ENCODE data around the gene CYP19A1. TPM values are rescaled to one million over a fixed set of nuclear protein-coding genes. Genes with fewer than 3 reads are reported as not detected.

CYP19A1 gene
- total and polyA plus RNA-seq, 10 of the 15 experiments (the other 5 are each of a cell fraction or from before 2014, with no cell fraction given), result 0.08 to 1.8 (median 0.70) TPM

DNA sequence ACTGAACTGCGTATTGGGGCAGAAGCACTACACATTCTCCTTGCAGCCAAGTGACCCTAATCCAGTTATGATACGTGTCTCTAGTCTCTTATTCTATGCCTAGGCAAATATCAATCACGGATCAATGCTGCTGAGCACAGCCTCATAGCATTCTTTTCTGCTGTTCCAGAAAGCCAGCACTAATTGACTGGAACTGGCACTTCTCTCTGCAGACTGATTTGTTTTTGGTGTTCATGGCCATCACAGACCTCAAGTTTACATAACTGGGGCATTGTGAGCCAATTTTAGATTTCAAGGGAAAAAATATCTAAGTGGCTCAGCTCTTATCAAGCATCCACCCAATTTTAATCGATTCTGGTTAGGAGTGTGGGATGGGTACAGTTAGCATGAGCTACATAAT is 41.0 kb upstream of the CYP19A1 start:
- Histone ChIP-seq H3K9ac (ENCODE audit: control insufficient read depth, insufficient read depth, low read length) (no peak overlapping the region), H2AFZ (ENCODE audit: control insufficient read depth, low read depth, low read length) (no peak overlapping the region), H3K4me1 (ENCODE audit: control insufficient read depth, insufficient read depth, low read length) (no peaks in the 10 kb centered on the region), H3K27ac (ENCODE audit: control insufficient read depth, insufficient read depth) (no peak overlapping the region), H3K27me3 (replicated peaks in 1 of 2; ENCODE audit: control insufficient read depth in 2 of 2, insufficient read depth in 2 of 2, low read length in 1 of 2) (peaks cover 0 to 5% of the 10 kb centered on the region in 2 experiments; a peak in 3 of 4 replicates), H3K79me2 (ENCODE audit: control insufficient read depth, insufficient read depth, low read length) (no peaks in the 10 kb centered on the region), H4K20me1 (ENCODE audit: control insufficient read depth, insufficient read depth) (no peaks in the 10 kb centered on the region), H3K4me3 (no peak overlapping the region), H3K36me3 (ENCODE audit: control insufficient read depth in 2 of 2, insufficient read depth in 2 of 2, low read length in 1 of 2) (no peaks in the 10 kb centered on the region), H3K4me2 (ENCODE audit: control insufficient read depth, insufficient read depth) (no peak overlapping the region), H3K9me3 (replicated peaks; ENCODE audit: control insufficient read depth, insufficient read depth, low read length) (no peaks in the 10 kb centered on the region)
- TF ChIP-seq KDM1A (IDR thresholded peaks at IDR 0.05; ENCODE audit: borderline replicate concordance), result no peak
- TF ChIP-seq, protein P1, sequence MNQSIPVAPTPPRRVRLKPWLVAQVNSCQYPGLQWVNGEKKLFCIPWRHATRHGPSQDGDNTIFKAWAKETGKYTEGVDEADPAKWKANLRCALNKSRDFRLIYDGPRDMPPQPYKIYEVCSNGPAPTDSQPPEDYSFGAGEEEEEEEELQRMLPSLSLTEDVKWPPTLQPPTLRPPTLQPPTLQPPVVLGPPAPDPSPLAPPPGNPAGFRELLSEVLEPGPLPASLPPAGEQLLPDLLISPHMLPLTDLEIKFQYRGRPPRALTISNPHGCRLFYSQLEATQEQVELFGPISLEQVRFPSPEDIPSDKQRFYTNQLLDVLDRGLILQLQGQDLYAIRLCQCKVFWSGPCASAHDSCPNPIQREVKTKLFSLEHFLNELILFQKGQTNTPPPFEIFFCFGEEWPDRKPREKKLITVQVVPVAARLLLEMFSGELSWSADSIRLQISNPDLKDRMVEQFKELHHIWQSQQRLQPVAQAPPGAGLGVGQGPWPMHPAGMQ (IDR thresholded peaks at IDR 0.05; ENCODE audit: borderline replicate concordance), result no peak
- TF ChIP-seq FOS (IDR thresholded peaks at IDR 0.05; ENCODE audit: borderline replicate concordance, extremely low read depth, insufficient read length), result no peak
- TF ChIP-seq, protein P2, sequence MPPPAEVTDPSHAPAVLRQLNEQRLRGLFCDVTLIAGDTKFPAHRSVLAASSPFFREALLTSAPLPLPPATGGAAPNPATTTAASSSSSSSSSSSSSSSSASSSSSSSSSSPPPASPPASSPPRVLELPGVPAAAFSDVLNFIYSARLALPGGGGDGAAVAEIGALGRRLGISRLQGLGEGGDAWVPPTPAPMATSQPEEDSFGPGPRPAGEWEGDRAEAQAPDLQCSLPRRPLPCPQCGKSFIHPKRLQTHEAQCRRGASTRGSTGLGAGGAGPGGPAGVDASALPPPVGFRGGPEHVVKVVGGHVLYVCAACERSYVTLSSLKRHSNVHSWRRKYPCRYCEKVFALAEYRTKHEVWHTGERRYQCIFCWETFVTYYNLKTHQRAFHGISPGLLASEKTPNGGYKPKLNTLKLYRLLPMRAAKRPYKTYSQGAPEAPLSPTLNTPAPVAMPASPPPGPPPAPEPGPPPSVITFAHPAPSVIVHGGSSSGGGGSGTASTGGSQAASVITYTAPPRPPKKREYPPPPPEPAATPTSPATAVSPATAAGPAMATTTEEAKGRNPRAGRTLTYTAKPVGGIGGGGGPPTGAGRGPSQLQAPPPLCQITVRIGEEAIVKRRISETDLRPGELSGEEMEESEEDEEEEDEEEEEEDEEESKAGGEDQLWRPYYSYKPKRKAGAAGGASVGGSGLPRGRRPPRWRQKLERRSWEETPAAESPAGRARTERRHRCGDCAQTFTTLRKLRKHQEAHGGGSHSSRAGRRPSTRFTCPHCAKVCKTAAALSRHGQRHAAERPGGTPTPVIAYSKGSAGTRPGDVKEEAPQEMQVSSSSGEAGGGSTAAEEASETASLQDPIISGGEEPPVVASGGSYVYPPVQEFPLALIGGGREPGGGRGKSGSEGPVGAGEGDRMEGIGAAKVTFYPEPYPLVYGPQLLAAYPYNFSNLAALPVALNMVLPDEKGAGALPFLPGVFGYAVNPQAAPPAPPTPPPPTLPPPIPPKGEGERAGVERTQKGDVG (CRISPR knock-in tag; IDR thresholded peaks at IDR 0.05), result no peak
- FAIRE-seq (no peak), DNase-seq (ENCODE audit: low read depth, low spot score) (no peak), ATAC-seq (no peak)
- in situ Hi-C loops (cut with MboI), result no loop called here
- intact Hi-C loops (cut with micrococcal nuclease; ENCODE audit: unreplicated experiment), result no loop called here
- ChIA-PET POLR2A (no interaction called here), CTCF (interaction anchor here (0.8 to 9.7 kb wide), 8 partner anchors 8 to 218 kb away, joined by 3 to 111 read pairs (median 14); no protein-coding TSS in a partner anchor), SMC1A (ENCODE audit: uncharacterized antibody, unreplicated experiment) (interaction anchor here (1.2 to 5.6 kb wide), 4 partner anchors 11 to 216 kb away, joined by 4 to 60 read pairs (median 6); no protein-coding TSS in a partner anchor), RAD21 (ENCODE audit: unreplicated experiment) (interaction anchor here (1.6 to 4.3 kb wide), 4 partner anchors 98 to 216 kb away, joined by 5 to 33 read pairs (median 26); no protein-coding TSS in a partner anchor)
- BruUV-seq (replicated peaks), result no TSS peak
- WGBS (ENCODE audit: insufficient coverage, insufficient replicate concordance, low lambda C conversion rate, missing lambda C conversion rate), result 26% methylated on average over 4 of the region's 4 CpGs
